Measurements from ENCODE around the gene FRMD4A.
"Not testable (repeated sequence)": the region's sequence is repeated elsewhere in the genome, so short reads cannot be mapped to it uniquely, and the experiment has no call there.

FRMD4A gene

GRCh38 chr10:13865758-13866491 lies 464.8 kb downstream of the FRMD4A start:
- no peak for FAIRE-seq

- FAIRE-seq: not testable (repeated sequence)
These were observed 465.5 kb downstream of the FRMD4A start for GRCh38 chr10:13865220-13865619.

- FAIRE-seq: no peak
These were observed 468.0 kb downstream of the FRMD4A start for GRCh38 chr10:13862546-13863233.

GRCh38 chr10:13860886-13861285 lies 469.8 kb downstream of the FRMD4A start:
- FAIRE-seq: no peak

GRCh38 chr10:13859979-13860654 lies 470.6 kb downstream of the FRMD4A start:
- no peak for FAIRE-seq

GRCh38 chr10:13858709-13859108 lies 472.0 kb downstream of the FRMD4A start:
- FAIRE-seq: no peak

- FAIRE-seq: no peak
These were observed 473.3 kb downstream of the FRMD4A start for GRCh38 chr10:13857451-13857850.

GRCh38 chr10:13853854-13854253 lies 476.9 kb downstream of the FRMD4A start:
- no peak for FAIRE-seq

- no peak for FAIRE-seq
These were observed 477.9 kb downstream of the FRMD4A start for GRCh38 chr10:13852872-13853271.

GRCh38 chr10:13851906-13852305 lies 478.8 kb downstream of the FRMD4A start:
- FAIRE-seq: no peak

- no peak for FAIRE-seq
These were observed 481.9 kb downstream of the FRMD4A start for GRCh38 chr10:13848520-13849445.

- FAIRE-seq: no peak
These were observed 483.5 kb downstream of the FRMD4A start for GRCh38 chr10:13847201-13847631.

GRCh38 chr10:13845897-13846296 lies 484.8 kb downstream of the FRMD4A start:
- no peak for FAIRE-seq

- no peak for FAIRE-seq
These were observed 486.1 kb downstream of the FRMD4A start for GRCh38 chr10:13844651-13845050.

GRCh38 chr10:13842117-13842516 lies 488.6 kb downstream of the FRMD4A start:
- FAIRE-seq: no peak

GRCh38 chr10:13840036-13840435 lies 490.7 kb downstream of the FRMD4A start:
- FAIRE-seq: no peak

- no peak for FAIRE-seq
These were observed 491.2 kb downstream of the FRMD4A start for GRCh38 chr10:13839430-13839990.

GRCh38 chr10:13839030-13839429 lies 491.7 kb downstream of the FRMD4A start:
- FAIRE-seq: no peak

- no peak for FAIRE-seq
These were observed 492.8 kb downstream of the FRMD4A start for GRCh38 chr10:13837966-13838365.

GRCh38 chr10:13834581-13835286 lies 496.0 kb downstream of the FRMD4A start:
- FAIRE-seq: no peak

GRCh38 chr10:13831711-13832141 lies 499.0 kb downstream of the FRMD4A start:
- no peak for FAIRE-seq

GRCh38 chr10:13830385-13830784 lies 500.3 kb downstream of the FRMD4A start:
- FAIRE-seq: no peak
